ENCODE results near the gene ASB1. TPM values are rescaled to one million over a fixed set of nuclear protein-coding genes. Genes with fewer than 3 reads are reported as not detected.
"Not testable (repeated sequence)": the region's sequence is repeated elsewhere in the genome, so short reads cannot be mapped to it uniquely, and the experiment has no call there.

ASB1 gene
- total RNA-seq, 1 donor from 2014 or later, result 33.9 TPM

GRCh38 chr2:238403632-238404405 lies 22.9 kb upstream of the ASB1 start:
- peaks cover 17% of the 10 kb centered on the region for H3K36me3 Mint-ChIP-seq (ENCODE audit: unreplicated experiment)
- no peak for DNase-seq (ENCODE audit: extremely low spot score, unreplicated experiment)
- H3K27ac Mint-ChIP-seq (ENCODE audit: unreplicated experiment), result no peak overlapping the region
- peaks cover 22% of the 10 kb centered on the region for H3K4me1 Mint-ChIP-seq (ENCODE audit: unreplicated experiment)
- H3K4me3 Mint-ChIP-seq (ENCODE audit: unreplicated experiment), result no peak overlapping the region
- H3K27me3 Mint-ChIP-seq (ENCODE audit: unreplicated experiment), result no peaks in the 10 kb centered on the region
- no peaks in the 10 kb centered on the region for H3K9me3 Mint-ChIP-seq (ENCODE audit: unreplicated experiment)
- TF ChIP-seq, protein P1, sequence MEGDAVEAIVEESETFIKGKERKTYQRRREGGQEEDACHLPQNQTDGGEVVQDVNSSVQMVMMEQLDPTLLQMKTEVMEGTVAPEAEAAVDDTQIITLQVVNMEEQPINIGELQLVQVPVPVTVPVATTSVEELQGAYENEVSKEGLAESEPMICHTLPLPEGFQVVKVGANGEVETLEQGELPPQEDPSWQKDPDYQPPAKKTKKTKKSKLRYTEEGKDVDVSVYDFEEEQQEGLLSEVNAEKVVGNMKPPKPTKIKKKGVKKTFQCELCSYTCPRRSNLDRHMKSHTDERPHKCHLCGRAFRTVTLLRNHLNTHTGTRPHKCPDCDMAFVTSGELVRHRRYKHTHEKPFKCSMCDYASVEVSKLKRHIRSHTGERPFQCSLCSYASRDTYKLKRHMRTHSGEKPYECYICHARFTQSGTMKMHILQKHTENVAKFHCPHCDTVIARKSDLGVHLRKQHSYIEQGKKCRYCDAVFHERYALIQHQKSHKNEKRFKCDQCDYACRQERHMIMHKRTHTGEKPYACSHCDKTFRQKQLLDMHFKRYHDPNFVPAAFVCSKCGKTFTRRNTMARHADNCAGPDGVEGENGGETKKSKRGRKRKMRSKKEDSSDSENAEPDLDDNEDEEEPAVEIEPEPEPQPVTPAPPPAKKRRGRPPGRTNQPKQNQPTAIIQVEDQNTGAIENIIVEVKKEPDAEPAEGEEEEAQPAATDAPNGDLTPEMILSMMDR (IDR thresholded peaks at IDR 0.05), result no peak

DNA sequence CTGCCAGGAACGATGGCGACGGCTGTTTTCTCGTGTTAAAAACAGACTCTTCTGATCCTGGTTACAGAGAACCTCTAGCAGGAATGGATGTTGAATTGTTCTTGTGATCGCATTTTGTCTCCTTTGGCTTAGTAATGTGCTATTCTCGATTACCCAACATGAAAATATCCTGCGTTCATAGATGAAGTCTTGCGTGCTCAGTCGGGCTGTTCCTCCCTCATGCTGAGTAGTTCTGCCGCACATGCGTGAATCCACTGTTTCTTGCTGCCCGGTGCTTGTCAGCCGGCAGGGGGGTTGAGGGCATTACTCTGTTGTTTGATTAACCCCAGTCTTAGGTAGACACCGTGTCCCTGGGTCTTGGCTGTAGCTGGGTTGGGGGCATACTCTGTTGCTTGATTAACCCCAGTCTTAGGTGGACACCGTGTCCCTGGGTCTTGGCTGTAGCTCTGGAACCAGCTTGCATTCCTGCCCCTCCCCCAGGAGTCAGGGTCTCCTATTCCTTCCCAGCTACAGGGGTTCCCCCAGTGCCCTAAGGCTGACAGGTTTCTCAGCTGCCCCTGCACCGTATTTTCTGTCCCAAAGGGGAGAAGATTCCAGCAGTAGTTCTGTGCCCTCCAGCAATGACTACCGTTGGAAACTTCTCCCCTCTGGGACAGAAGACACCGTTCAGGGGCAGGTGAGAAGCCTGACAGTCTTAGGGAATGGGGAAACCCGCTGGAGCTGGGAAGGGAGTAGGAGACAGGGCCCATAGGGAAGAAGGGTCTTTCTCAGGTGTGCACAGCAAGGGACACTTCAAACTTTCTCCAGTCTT lies 22.1 kb upstream of the ASB1 start:
- H3K4me3 Mint-ChIP-seq (ENCODE audit: unreplicated experiment), result no peak overlapping the region
- no peak for DNase-seq (ENCODE audit: extremely low spot score, unreplicated experiment)
- H3K27ac Mint-ChIP-seq (ENCODE audit: unreplicated experiment), result no peak overlapping the region
- no peaks in the 10 kb centered on the region for H3K27me3 Mint-ChIP-seq (ENCODE audit: unreplicated experiment)
- TF ChIP-seq, protein P1 (IDR thresholded peaks at IDR 0.05), result no peak
- H3K9me3 Mint-ChIP-seq (ENCODE audit: unreplicated experiment), result no peaks in the 10 kb centered on the region
- peaks cover 15% of the 10 kb centered on the region for H3K36me3 Mint-ChIP-seq (ENCODE audit: unreplicated experiment)
- H3K4me1 Mint-ChIP-seq (ENCODE audit: unreplicated experiment), result peaks cover 22% of the 10 kb centered on the region

DNA sequence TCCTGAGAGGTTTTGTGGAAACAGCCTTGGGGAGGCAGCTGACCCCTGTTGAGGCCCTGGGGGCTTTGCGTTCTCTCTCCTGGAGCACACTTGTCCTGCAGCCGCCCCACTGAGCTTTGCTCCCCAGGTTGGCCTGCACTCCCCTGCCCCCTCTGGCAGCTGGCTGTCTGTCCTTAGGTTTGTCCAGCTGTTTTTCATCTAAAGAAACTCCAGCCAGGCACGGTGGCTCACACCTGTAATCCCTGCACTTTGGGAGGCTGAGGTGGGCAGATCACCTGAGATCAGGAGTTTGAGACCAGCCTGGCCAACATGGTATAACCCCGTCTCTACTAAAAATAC lies 21.5 kb upstream of the ASB1 start:
- not testable (repeated sequence) for H3K27ac Mint-ChIP-seq (ENCODE audit: unreplicated experiment); H3K27me3 Mint-ChIP-seq (ENCODE audit: unreplicated experiment); H3K4me3 Mint-ChIP-seq (ENCODE audit: unreplicated experiment); DNase-seq (ENCODE audit: extremely low spot score, unreplicated experiment); H3K9me3 Mint-ChIP-seq (ENCODE audit: unreplicated experiment)
- Mint-ChIP-seq H3K4me1 (ENCODE audit: unreplicated experiment) (peaks cover 22% of the 10 kb centered on the region), H3K36me3 (ENCODE audit: unreplicated experiment) (peaks cover 13% of the 10 kb centered on the region)

- H3K27me3 Mint-ChIP-seq (ENCODE audit: unreplicated experiment), result no peaks in the 10 kb centered on the region
- peak overlapping the region; percentile 82 for H3K27ac Mint-ChIP-seq (ENCODE audit: unreplicated experiment)
- TF ChIP-seq, protein P1 (IDR thresholded peaks at IDR 0.05), result no peak
- DNase-seq (ENCODE audit: extremely low spot score, unreplicated experiment), result no peak
- no peaks in the 10 kb centered on the region for H3K9me3 Mint-ChIP-seq (ENCODE audit: unreplicated experiment)
- H3K4me3 Mint-ChIP-seq (ENCODE audit: unreplicated experiment), result no peak overlapping the region
- H3K4me1 Mint-ChIP-seq (ENCODE audit: unreplicated experiment), result peaks cover 22% of the 10 kb centered on the region
- peaks cover 12% of the 10 kb centered on the region for H3K36me3 Mint-ChIP-seq (ENCODE audit: unreplicated experiment)
Observed at GRCh38 chr2:238406221-238406997, 20.3 kb upstream of the ASB1 start.

GRCh38 chr2:238406998-238407285 lies 19.8 kb upstream of the ASB1 start:
- H3K27me3 Mint-ChIP-seq (ENCODE audit: unreplicated experiment), result no peaks in the 10 kb centered on the region

More at GRCh38 chr2:238406998-238407285, 19.8 kb upstream of the ASB1 start:
- TF ChIP-seq, protein P1 (IDR thresholded peaks at IDR 0.05), result no peak
- Mint-ChIP-seq H3K4me1 (ENCODE audit: unreplicated experiment) (peaks cover 22% of the 10 kb centered on the region), H3K36me3 (ENCODE audit: unreplicated experiment) (peaks cover 8% of the 10 kb centered on the region), H3K4me3 (ENCODE audit: unreplicated experiment) (no peak overlapping the region), H3K27ac (ENCODE audit: unreplicated experiment) (peak overlapping the region; percentile 82), H3K9me3 (ENCODE audit: unreplicated experiment) (no peaks in the 10 kb centered on the region)
- DNase-seq (ENCODE audit: extremely low spot score, unreplicated experiment), result no peak

All from osteocyte (in vitro differentiated cells).